G401 (cell line): ENCODE measurements around the gene IL17A. TPM values are rescaled to one million over a fixed set of nuclear protein-coding genes. Genes with fewer than 3 reads are reported as not detected.
A peak's percentile ranks its signal among the peaks of the same experiment; 100 is the strongest.

Experiments
- DNase-seq: peaks from one replicate; pipeline ENCODE4 v3.0.0-alpha.2; 2015; ENCODE audit warnings: low spot score
- in situ Hi-C: cut with HindIII; loops from 2 replicates; pipeline ENCODE4 v1.10.0; 2016; ENCODE audit warnings: low sequenced_read_pairs, mixed read lengths
- total RNA-seq: library from RNA; depleted of rRNA; stranded (reverse); fragments of >200 nt; shearing (Covaris generic); gene quantifications from 2 replicates; pipeline ENCODE4 v1.2.3, GENCODE V29; 2014; rRNA removed

IL17A gene
- total RNA-seq, 1 experiment from 2014 or later, result not detected

DNA sequence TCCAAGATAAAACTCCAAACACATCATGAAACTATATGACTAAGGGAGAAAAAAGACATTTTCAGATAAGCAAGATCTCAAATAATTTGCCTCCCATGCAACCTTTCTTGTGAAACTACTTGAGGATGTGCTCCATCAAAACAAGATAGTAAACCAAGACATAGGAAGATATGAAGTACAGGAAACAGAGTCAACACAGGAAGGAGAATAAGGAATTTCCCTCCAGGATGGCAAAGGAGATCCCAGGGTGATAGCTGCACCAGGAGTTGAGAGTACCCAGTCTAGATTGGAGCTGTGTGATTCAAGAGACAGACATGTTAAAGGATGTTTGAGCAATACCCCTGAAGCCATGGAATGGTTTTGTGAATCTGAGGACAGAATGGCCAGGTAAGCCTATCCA, 15.3 kb downstream of the IL17A start:
- in situ Hi-C loops, result no loop called here
- no peak for DNase-seq

- DNase-seq, result no peak
- in situ Hi-C loops, result no loop called here
These were observed 20.9 kb downstream of the IL17A start for GRCh38 chr6:52207066-52207465.

GRCh38 chr6:52208612-52209011, 22.4 kb downstream of the IL17A start:
- DNase-seq, result no peak
- in situ Hi-C loops, result no loop called here

GRCh38 chr6:52209770-52210169, 23.6 kb downstream of the IL17A start:
- in situ Hi-C loops, result no loop called here
- DNase-seq, result no peak

- no peak for DNase-seq
- in situ Hi-C loops, result no loop called here
These were observed 24.1 kb downstream of the IL17A start for GRCh38 chr6:52210227-52210626.

DNA sequence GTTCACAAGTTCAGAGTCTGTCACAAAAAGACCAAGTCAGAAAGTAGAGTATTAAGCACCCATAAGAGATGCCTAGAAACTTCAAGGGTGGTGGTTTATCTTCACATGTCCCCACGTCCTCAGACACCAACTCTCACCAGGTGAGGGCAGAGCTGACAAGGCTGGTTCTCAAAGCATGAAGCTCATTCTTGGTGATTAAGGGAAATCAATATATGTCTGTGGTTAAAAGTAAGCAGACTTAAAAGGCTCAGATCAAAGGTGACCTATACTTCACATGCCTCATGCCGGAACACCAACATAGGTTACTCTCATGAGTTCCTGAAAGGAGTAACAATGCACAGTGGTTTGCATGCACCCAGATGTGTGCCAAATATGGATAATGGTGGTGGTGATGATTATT, 27.0 kb downstream of the IL17A start:
- in situ Hi-C loops, result no loop called here
- no peak for DNase-seq

DNA sequence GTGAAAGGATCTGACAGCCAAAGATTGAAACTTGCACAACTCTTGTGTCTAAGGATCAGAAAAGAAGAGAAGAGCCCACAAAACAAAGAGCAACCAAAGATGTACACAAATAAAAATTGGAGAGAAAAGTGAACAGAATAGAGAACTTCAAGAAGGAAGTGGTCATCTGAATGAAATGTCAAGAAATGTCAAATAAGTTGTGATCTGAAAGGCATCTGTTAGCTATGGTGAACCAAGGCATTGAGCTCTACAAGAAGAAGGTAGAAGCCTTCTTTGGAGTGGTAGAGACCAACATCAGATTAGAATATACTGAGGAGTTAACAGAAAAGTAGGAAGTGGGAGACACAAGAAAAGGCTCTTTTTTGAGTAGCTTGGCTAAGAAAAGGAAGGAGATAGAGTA, 29.6 kb downstream of the IL17A start:
- DNase-seq, result no peak
- in situ Hi-C loops, result no loop called here

DNA sequence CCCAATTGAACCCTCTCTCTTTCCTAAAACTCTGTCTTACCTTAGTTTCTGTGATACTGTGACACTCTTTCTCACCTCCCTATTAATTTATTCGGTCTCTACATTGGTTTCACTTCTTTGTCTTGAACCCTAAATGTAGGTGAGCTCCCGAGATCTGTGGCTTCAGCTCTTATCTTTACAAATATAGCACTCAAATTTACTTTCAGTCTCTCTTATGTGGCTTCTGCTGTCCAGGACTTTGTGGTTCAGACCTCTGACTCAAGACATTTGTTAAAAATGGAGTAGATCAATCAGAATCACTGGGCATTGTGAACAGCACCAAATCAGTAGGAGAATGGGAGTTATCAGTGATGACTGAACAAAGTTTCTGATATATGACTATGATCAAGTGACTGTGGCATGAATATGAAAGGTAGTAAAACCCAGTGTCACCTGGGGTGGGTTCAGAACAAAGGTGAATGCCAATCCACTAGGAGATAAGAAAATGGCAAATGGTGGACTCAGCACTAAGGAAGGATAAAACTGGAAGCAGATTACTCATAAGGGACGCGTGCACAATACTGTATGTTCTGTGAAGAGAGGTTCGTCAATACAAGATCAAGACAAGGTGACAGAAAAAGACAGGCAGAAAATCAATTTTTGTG, 30.9 kb downstream of the IL17A start:
- in situ Hi-C loops, result no loop called here
- no peak for DNase-seq

DNA sequence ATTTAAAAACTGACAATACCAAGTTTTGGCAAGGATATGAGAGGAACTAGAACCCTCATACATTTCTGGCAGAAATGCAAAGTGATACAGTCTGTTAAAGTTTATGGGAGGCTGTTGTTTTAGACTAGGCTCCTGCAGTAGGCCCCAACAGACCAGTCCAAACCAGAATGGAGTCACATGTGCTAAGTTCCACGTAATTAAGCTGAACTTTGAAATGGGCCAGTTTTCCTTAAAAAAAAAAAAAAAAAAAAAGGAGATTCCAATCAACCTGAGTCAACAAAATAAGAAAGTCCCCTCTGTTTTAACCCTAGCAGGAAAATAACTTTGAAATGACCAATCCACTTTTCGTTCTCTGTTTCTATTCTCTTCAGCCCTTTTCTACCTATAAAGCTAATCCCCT, 31.6 kb downstream of the IL17A start:
- no peak for DNase-seq
- in situ Hi-C loops, result no loop called here

GRCh38 chr6:52221302-52221701, 35.1 kb downstream of the IL17A start:
- in situ Hi-C loops, result no loop called here
- DNase-seq, result no peak

GRCh38 chr6:52227495-52227894, 41.3 kb downstream of the IL17A start:
- in situ Hi-C loops, result no loop called here
- DNase-seq, result no peak

DNA sequence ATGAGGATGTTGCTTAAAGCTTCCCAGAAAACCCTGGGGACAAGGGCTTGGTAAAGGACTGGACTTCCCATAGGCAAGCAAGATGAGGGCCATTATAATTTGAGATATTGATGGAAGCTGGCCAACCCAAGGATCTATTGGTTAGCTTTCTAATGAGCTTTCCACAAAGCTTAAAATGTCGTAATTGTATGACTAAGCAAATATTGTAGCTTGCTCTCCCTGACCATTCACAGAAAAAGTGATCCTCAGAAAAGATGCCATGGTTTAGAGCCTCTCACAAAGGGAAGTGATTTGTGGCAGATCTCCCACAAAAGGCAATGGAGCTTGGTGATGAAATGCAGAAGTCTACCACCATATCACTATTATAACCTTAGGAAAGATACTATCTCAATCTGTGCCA, 44.5 kb downstream of the IL17A start:
- no peak for DNase-seq
- in situ Hi-C loops, result no loop called here

DNA sequence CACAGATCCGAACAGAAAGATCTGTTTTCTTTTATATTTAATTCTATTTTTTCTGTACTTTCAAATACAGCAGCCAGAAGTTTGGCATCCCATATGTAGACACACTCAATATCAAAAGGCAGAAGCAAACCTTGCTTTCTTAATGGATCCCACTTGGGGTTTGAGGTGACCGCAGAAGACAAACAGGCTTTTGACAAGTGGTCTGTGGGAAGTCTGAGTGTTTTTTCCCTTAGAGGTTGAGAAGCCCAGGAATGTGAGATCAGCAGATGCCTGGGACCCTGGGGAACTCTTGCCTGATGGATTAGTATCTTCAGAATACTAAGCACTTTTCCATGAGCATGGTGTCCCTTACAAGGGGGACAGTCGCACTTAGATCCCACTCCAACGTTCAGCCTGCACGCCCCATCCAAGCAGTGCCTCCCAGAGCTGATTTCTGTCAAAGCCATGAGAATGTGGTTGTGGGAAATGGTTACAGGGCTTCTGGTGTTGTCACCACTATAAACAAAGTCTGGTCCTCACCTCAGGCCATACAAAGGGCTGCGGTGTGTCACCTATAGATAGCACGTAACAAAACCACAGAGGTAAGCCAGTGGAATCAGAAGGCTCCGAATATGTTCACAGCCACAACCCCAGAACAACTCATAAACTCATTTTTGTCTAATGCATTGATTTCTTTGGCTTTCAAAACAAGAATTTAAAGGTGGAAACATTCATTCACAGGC, 45.4 kb downstream of the IL17A start:
- in situ Hi-C loops, result no loop called here
- DNase-seq, result no peak

- DNase-seq, result no peak
- in situ Hi-C loops, result no loop called here
These were observed 46.8 kb downstream of the IL17A start for GRCh38 chr6:52233005-52233404.

DNA sequence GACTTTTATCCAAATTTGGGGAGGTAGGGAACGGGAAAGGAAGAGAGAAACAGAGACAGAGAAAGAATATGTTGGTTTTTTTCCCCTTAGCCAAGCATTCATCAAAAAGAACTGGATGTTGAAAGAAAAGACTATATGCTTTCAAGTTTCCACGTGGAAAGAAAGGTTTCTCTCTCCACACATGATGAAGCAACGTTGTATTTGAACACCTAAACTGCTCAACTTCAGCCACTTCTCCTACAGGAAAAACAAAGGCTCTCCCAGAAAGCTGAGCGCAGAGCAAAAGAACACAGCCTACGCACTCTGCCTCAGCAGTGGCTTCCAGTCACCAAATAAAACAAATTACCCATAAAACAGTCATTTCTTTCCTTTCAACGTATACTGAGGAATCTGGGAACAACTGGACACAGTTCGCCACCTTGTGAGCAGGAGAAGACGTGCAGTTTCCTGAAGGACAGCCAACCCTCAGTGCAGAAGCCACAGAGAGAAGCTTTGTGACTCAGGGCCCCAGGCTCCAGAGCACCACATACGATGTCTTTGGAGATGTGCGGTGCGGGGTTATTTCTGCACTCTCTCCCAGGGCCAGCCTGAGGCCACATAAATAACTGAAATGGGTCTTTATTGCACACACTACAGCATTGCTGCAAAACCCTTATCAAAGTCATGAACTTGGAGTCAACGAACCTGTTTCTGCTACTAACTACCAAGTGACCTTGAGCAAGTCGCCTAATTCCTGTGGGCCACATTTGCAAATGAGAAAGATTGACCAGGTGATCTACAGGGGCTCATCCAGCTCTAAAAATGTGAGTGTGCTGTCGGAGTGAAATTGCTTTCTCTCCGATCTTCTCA, 48.0 kb downstream of the IL17A start:
- peak; percentile 12 for DNase-seq
- in situ Hi-C loops, result no loop called here

Other genes with a start within 250 kb of the IL17A start
- not detected in 2 replicates for gene PKHD1, start 98.8 kb upstream of the IL17A start, total RNA-seq
- gene IL17F, start 58.1 kb downstream of the IL17A start, total RNA-seq, result not detected in 2 replicates
- 326 and 392 TPM in 2 replicates for gene MCM3, start 98.4 kb downstream of the IL17A start, total RNA-seq
- gene PAQR8, start 175.8 kb downstream of the IL17A start, total RNA-seq, result 26.0 and 29.6 TPM in 2 replicates
- 20.7 and 29.2 TPM in 2 replicates for gene EFHC1, start 234.0 kb downstream of the IL17A start, total RNA-seq